Measurements from ENCODE around the gene PLIN5.

PLIN5 gene

GRCh38 chr19:4541114-4541805, 6.2 kb upstream of the PLIN5 start:
- no peak overlapping the region for H3K4me3 ChIP-seq (replicated peaks; ENCODE audit: low read depth, low read length)
- TF ChIP-seq CTCF (IDR thresholded peaks at IDR 0.05; ENCODE audit: low read depth, low read length, missing control alignments), result no peak
- DNase-seq (ENCODE audit: extremely low read depth, low read depth), result no peak

GRCh38 chr19:4539693-4540581, 4.9 kb upstream of the PLIN5 start, which contains the start of gene LRG1:
LRG1 (minus strand) TSS chr19:4540036; CDS start chr19:4540013, 23 bp downstream.
- DNase-seq (ENCODE audit: extremely low read depth, low read depth), result no peak
- H3K4me3 ChIP-seq (replicated peaks; ENCODE audit: low read depth, low read length), result no peak within 1 kb of the TSS
- no peak for TF ChIP-seq CTCF (IDR thresholded peaks at IDR 0.05; ENCODE audit: low read depth, low read length, missing control alignments)

GRCh38 chr19:4539169-4539692, 4.2 kb upstream of the PLIN5 start:
- TF ChIP-seq CTCF (IDR thresholded peaks at IDR 0.05; ENCODE audit: low read depth, low read length, missing control alignments), result no peak
- no peak for DNase-seq (ENCODE audit: extremely low read depth, low read depth)
- H3K4me3 ChIP-seq (replicated peaks; ENCODE audit: low read depth, low read length), result no peak overlapping the region

- DNase-seq (ENCODE audit: extremely low read depth, low read depth), result no peak
- no peak for TF ChIP-seq CTCF (IDR thresholded peaks at IDR 0.05; ENCODE audit: low read depth, low read length, missing control alignments)
- no peak overlapping the region for H3K4me3 ChIP-seq (replicated peaks; ENCODE audit: low read depth, low read length)
Measured at GRCh38 chr19:4538601-4538954, 3.6 kb upstream of the PLIN5 start.

- DNase-seq (ENCODE audit: extremely low read depth, low read depth), result no peak
- TF ChIP-seq CTCF (IDR thresholded peaks at IDR 0.05; ENCODE audit: low read depth, low read length, missing control alignments), result no peak
- no peak overlapping the region for H3K4me3 ChIP-seq (replicated peaks; ENCODE audit: low read depth, low read length)
Measured at GRCh38 chr19:4537953-4538600, 3.1 kb upstream of the PLIN5 start.

- DNase-seq (ENCODE audit: extremely low read depth, low read depth), result no peak
- no peak for TF ChIP-seq CTCF (IDR thresholded peaks at IDR 0.05; ENCODE audit: low read depth, low read length, missing control alignments)
- H3K4me3 ChIP-seq (replicated peaks; ENCODE audit: low read depth, low read length), result no peak overlapping the region
Measured at GRCh38 chr19:4536798-4537197, 1.8 kb upstream of the PLIN5 start.

Measured in HFF-Myc (cell line).